Neural crest cell (in vitro differentiated cells): ENCODE measurements around the gene ANKRD16. TPM values are rescaled to one million over a fixed set of nuclear protein-coding genes. Genes with fewer than 3 reads are reported as not detected.
"Not testable (repeated sequence)": the region's sequence is repeated elsewhere in the genome, so short reads cannot be mapped to it uniquely, and the experiment has no call there.

Source experiments
- DNase-seq: peaks from one replicate; pipeline ENCODE4 v3.0.0; 2021; ENCODE audit warnings: low read depth, mixed read lengths, low spot score
- H3K27ac Mint-ChIP-seq: one replicate; pipeline ENCODE4 v1.8.0; 2021; ENCODE audit warnings: mild to moderate bottlenecking, mixed read lengths; ENCODE audit not compliant: unreplicated experiment
- H3K27me3 Mint-ChIP-seq: 2 replicates; pipeline ENCODE4 v1.8.0; 2021; ENCODE audit warnings: low read depth, mild to moderate bottlenecking, mixed read lengths
- H3K36me3 Mint-ChIP-seq: 2 replicates; pipeline ENCODE4 v1.8.0; 2021; ENCODE audit warnings: low read depth, mild to moderate bottlenecking, mixed read lengths
- H3K4me1 Mint-ChIP-seq: 2 replicates; pipeline ENCODE4 v1.8.0; 2021; ENCODE audit warnings: mixed read lengths
- H3K4me3 Mint-ChIP-seq: one replicate; pipeline ENCODE4 v1.8.0; 2021; ENCODE audit warnings: mild to moderate bottlenecking, mixed read lengths
- H3K9me3 Mint-ChIP-seq: 2 replicates; pipeline ENCODE4 v1.8.0; 2021; ENCODE audit warnings: mixed read lengths
- CTCF ChIP-seq: fragments of 200-600 bp; sonication (generic); conservative IDR thresholded peaks from 2 replicates; pipeline ENCODE4 v1.5.0; 2021; ENCODE audit warnings: antibody characterized with exemption, mild to moderate bottlenecking
- total RNA-seq: library from RNA; stranded (reverse); gene quantifications from 2 replicates; pipeline ENCODE4 v1.2.1, GENCODE V29; 2021

Gene ANKRD16
- total RNA-seq, 1 donor from 2014 or later: 13.3 TPM

- Mint-ChIP-seq H3K27me3 (no peaks in the 10 kb centered on the region), H3K27ac (peak overlapping the region; percentile 40), H3K4me1 (peaks cover 39% of the 10 kb centered on the region), H3K36me3 (peaks cover 10% of the 10 kb centered on the region), H3K9me3 (no peaks in the 10 kb centered on the region), H3K4me3 (peak overlapping the region; percentile 93)
- no peak for DNase-seq
- TF ChIP-seq CTCF: no peak
These were observed 1.3 kb downstream of the ANKRD16 start for GRCh38 chr10:5888351-5888750.

- peak overlapping the region; percentile 93 for H3K4me3 Mint-ChIP-seq
- DNase-seq: no peak
- H3K36me3 Mint-ChIP-seq: peaks cover 15% of the 10 kb centered on the region
- no peak for TF ChIP-seq CTCF
- H3K4me1 Mint-ChIP-seq: peaks cover 38% of the 10 kb centered on the region
- no peaks in the 10 kb centered on the region for H3K27me3 Mint-ChIP-seq
- H3K9me3 Mint-ChIP-seq: no peaks in the 10 kb centered on the region
- no peak overlapping the region for H3K27ac Mint-ChIP-seq
These were observed 2.1 kb downstream of the ANKRD16 start for GRCh38 chr10:5887641-5888040.

DNA sequence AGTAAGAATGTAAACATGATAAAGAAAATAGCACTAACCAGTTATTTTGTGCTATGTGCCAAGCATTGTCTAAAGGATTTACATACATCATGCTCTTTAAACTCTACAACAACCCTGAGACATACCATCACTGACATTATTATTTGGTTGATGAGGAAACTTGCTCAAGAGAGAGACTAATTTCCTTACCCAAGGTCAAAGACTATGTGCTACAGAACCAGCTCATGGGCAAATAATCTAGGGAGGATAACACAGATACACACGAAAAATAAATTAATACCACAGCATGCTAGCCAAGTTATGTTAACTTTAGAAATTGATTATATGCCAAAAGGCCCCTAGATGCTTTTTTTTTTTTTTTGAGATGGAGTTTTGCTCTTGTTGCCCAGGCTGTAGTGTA is 2.7 kb downstream of the ANKRD16 start:
- H3K4me1 Mint-ChIP-seq: peaks cover 31% of the 10 kb centered on the region
- peaks cover 16% of the 10 kb centered on the region for H3K36me3 Mint-ChIP-seq
- no peak for TF ChIP-seq CTCF
- no peaks in the 10 kb centered on the region for H3K9me3 Mint-ChIP-seq
- DNase-seq: no peak
- H3K4me3 Mint-ChIP-seq: peak overlapping the region; percentile 64
- no peaks in the 10 kb centered on the region for H3K27me3 Mint-ChIP-seq
- no peak overlapping the region for H3K27ac Mint-ChIP-seq

GRCh38 chr10:5885619-5886018 is 4.1 kb downstream of the ANKRD16 start:
- H3K27ac Mint-ChIP-seq: no peak overlapping the region
- peaks cover 20% of the 10 kb centered on the region for H3K4me1 Mint-ChIP-seq
- no peak for TF ChIP-seq CTCF
- H3K36me3 Mint-ChIP-seq: peaks cover 16% of the 10 kb centered on the region
- no peaks in the 10 kb centered on the region for H3K9me3 Mint-ChIP-seq
- H3K4me3 Mint-ChIP-seq: no peak overlapping the region
- DNase-seq: no peak
- H3K27me3 Mint-ChIP-seq: no peaks in the 10 kb centered on the region

- no peak for DNase-seq
- Mint-ChIP-seq H3K9me3 (no peaks in the 10 kb centered on the region), H3K36me3 (peaks cover 16% of the 10 kb centered on the region), H3K4me3 (peak overlapping the region; percentile 33), H3K4me1 (peaks cover 9% of the 10 kb centered on the region), H3K27me3 (no peaks in the 10 kb centered on the region), H3K27ac (no peak overlapping the region)
- TF ChIP-seq CTCF: no peak
These were observed 6.7 kb downstream of the ANKRD16 start for GRCh38 chr10:5882961-5883360.

- not testable (repeated sequence) for H3K27me3 Mint-ChIP-seq, H3K4me1 Mint-ChIP-seq, H3K4me3 Mint-ChIP-seq, H3K27ac Mint-ChIP-seq, H3K9me3 Mint-ChIP-seq, DNase-seq
- peaks cover 10% of the 10 kb centered on the region for H3K36me3 Mint-ChIP-seq
These were observed 12.7 kb downstream of the ANKRD16 start for GRCh38 chr10:5877041-5877440.
